Measurements from ENCODE around the gene ANK3.

The ANK3 gene

DNA sequence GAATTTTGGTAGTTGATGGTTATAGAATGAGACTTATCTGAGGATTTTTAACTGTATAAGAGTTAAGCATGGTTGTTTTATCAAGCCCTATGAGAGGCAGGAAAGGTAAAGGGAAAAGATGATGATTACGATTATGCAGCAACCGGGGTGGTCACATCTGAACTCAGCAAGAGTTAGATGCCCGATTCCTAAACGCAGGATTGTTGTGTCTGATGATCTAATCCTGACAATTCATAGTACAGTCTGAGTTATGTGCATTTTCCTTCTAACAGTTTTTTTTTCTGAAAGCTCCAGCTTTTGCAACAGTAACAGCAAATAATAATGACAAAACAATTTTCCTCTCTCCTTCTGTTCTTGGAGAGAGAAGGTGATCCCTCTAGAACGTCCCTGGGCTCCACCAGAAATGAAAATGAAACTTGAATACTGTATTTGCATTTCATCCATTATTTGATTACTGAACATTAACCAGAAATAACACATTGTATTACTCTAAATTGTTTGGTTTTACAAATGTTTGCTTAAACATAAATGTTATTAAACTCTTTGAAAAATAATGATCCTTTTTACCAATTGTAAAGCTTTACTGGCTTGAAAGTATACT lies 306.8 kb downstream of the ANK3 start:
- H3K4me3 ChIP-seq (ENCODE audit: low read depth, low read length), result no peak overlapping the region
- DNase-seq (ENCODE audit: low read depth), result no peak
- TF ChIP-seq, protein P1, sequence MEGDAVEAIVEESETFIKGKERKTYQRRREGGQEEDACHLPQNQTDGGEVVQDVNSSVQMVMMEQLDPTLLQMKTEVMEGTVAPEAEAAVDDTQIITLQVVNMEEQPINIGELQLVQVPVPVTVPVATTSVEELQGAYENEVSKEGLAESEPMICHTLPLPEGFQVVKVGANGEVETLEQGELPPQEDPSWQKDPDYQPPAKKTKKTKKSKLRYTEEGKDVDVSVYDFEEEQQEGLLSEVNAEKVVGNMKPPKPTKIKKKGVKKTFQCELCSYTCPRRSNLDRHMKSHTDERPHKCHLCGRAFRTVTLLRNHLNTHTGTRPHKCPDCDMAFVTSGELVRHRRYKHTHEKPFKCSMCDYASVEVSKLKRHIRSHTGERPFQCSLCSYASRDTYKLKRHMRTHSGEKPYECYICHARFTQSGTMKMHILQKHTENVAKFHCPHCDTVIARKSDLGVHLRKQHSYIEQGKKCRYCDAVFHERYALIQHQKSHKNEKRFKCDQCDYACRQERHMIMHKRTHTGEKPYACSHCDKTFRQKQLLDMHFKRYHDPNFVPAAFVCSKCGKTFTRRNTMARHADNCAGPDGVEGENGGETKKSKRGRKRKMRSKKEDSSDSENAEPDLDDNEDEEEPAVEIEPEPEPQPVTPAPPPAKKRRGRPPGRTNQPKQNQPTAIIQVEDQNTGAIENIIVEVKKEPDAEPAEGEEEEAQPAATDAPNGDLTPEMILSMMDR (IDR thresholded peaks at IDR 0.05; ENCODE audit: insufficient read depth, low read depth, low read length, missing control alignments), result no peak

DNA sequence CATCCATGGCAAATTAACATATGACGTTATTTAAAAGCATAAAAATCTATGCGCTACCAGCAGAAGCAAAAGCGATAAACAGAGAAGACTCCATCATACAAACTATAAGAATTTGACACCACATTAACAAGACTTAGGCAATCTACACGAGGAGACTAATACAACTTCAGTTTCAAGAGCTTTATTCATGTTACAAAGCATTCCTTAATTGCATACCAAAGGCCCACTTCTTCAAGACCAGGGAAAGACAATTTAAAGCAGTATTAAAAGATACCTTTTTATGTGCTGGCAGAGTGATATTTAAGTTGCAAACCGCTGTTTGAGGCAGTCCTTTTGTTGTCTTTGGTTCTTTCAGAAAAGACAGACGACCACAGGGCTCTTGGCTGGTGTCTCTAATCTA lies 307.3 kb downstream of the ANK3 start:
- TF ChIP-seq, protein P1 (IDR thresholded peaks at IDR 0.05; ENCODE audit: insufficient read depth, low read depth, low read length, missing control alignments), result no peak
- no peak for DNase-seq (ENCODE audit: low read depth)
- H3K4me3 ChIP-seq (ENCODE audit: low read depth, low read length), result no peak overlapping the region

DNA sequence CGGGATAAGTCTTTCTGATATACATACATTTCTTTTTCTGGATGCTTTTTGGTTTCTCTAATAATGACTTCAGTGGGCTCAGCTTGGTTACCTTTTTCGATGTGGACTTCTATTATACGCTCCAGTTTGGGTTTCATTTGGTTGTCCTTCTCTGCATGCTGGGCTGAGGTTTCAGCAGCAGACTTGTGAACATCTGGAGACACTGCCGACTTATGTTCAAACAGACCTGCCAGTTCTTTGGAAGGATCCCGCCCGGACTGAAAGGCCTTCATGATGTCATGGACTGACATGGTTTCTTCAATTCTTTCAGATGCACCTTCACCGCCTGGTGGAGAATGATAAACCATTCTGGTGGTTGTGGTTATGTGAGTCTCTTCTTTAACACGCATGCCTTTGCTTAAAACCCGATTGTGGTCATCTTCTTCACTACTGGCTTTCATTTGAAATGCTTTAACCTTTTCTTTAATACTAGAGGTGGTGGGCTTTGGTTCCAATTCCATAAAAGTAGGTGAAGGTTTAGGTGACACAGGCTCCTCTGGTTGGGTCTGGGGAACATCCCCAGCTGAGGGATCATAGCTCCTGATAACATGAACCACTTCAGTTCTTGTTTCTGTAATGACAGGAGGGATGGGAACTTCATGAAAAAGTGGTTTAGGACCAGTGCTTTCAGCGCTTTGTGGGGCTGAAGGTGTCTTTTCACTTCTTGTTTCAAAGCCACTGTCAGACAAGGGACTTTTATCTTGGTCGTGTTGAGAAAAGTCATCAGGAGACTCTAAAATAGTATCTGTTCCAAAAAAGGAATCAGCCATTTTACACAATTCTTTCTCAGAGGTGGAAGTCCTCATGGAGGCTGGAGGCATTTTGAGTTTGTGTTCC lies 315.7 kb downstream of the ANK3 start:
- TF ChIP-seq, protein P1 (IDR thresholded peaks at IDR 0.05; ENCODE audit: insufficient read depth, low read depth, low read length, missing control alignments), result peak; percentile 9
- H3K4me3 ChIP-seq (ENCODE audit: low read depth, low read length), result peak overlapping the region; percentile 34
- DNase-seq (ENCODE audit: low read depth), result peak; percentile 91

DNA sequence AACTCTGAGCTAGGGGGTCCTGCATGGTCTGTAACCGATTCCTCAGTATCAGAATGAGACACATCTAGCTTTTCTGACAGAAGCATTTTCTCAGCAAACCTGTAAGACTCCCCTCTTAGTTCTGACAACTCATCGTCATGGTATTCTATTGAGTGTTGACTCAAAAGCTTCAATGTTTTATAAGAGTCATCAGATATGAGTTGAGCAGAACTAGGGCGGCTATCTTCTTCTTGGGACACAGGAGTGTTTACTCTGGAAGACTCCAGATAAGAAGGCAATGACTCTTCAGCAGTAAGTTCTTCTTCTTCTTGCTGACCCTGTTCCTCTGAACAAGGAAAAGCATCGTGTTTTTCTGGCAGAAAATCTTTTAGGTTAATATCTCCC lies 316.3 kb downstream of the ANK3 start:
- DNase-seq (ENCODE audit: low read depth), result peak; percentile 17
- TF ChIP-seq, protein P1 (IDR thresholded peaks at IDR 0.05; ENCODE audit: insufficient read depth, low read depth, low read length, missing control alignments), result no peak
- H3K4me3 ChIP-seq (ENCODE audit: low read depth, low read length), result peak overlapping the region; percentile 34

DNA sequence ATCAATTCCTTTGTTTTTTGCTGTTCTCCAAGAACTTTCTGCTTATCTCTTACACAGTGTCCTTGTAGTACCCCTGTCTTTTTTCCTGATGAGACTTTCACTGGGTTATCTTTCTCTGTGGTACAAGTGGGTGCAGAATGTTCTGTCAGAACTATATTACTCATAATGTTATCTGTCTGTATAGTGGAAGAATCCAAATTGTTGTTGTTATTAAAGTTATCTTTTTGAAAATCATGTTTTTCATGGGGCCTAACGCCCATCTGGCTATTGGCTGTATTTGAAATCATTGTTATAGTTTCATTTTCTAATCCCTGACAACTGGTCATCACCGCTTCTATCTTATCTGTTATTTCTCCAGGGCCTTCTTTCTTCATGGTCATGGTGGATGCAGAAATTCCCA lies 320.4 kb downstream of the ANK3 start:
- TF ChIP-seq, protein P1 (IDR thresholded peaks at IDR 0.05; ENCODE audit: insufficient read depth, low read depth, low read length, missing control alignments), result no peak
- H3K4me3 ChIP-seq (ENCODE audit: low read depth, low read length), result no peak overlapping the region
- no peak for DNase-seq (ENCODE audit: low read depth)

DNA sequence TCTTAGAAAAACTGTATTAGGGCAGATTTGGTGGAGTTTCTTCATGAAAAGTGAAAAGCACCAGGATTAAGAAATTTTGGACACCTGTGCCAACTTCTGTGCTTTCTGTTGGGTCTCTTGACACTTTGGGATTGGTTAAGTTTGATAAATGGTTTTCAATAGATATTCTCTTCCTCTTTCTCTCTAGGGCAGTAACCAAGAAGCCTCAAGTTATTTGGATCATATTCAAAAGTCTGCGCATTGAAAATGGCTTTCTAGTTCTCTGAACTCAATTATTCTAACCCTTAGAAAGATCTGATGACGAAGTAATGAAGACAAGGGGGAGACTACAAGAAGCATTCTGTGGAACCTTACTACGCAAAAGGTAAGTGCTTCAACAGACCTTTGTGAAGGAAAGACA lies 339.3 kb downstream of the ANK3 start:
- H3K4me3 ChIP-seq (ENCODE audit: low read depth, low read length), result no peak overlapping the region
- TF ChIP-seq, protein P1 (IDR thresholded peaks at IDR 0.05; ENCODE audit: insufficient read depth, low read depth, low read length, missing control alignments), result no peak
- no peak for DNase-seq (ENCODE audit: low read depth)
